ENCODE results near the gene ALDOA. TPM values are rescaled to one million over a fixed set of nuclear protein-coding genes. Genes with fewer than 3 reads are reported as not detected.

Gene ALDOA
- total and polyA plus RNA-seq, 9 of the 15 experiments (the other 6 are each of a cell fraction or from before 2014, with no cell fraction given): 311 to 2,224 (median 1,293) TPM

DNA sequence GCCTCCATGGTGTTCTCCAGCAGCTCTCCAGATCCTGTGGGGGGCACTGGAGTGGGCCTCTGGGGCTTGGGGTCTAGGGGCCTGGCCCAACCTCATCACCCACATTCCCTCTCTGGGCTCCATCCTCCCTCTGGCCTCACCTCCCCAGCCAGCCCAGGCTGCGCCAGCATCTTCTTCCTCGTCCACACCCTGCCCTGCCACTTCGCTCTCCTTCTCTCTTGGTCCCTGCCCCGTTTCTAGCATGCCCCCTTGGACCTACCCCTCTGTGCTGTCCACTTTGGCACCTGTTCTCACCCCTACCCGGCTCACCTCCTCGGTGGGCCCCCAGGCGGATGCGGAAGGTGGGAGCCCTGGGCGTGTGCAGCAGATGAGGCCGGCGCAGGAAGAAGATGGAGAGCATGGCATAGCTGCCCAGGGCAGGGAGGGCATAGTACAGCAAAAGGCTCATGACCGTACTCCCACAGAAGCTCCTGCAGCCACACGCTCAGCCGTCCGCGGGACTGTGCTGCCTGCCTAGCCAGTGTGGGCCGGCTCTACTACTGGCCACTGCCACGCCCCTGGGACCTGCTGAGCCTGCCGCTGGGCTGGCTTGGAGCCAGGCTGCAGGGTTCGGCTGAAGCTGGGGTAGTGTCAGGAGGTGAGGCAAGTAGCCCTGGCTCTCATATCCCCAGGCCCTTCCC is 47.6 kb downstream of the ALDOA start, which contains the start of gene GDPD3:
Gene GDPD3, minus strand, starts transcription at position 507 of the 680 bp plus-strand sequence. Its CDS starts 59 bp downstream, at position 448.
- intact Hi-C loops (cut with micrococcal nuclease): no loop called here
- TF ChIP-seq, protein P1, sequence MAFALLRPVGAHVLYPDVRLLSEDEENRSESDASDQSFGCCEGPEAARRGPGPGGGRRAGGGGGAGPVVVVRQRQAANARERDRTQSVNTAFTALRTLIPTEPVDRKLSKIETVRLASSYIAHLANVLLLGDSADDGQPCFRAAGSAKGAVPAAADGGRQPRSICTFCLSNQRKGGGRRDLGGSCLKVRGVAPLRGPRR (CRISPR knock-in tag; IDR thresholded peaks at IDR 0.05): no peak
- peak; percentile 46 for TF ChIP-seq RBBP5 (IDR thresholded peaks at IDR 0.05; ENCODE audit: borderline replicate concordance, insufficient read depth, low read length, poor library complexity, severe bottlenecking)
- no peak for TF ChIP-seq CBX3 (IDR thresholded peaks at IDR 0.05; ENCODE audit: borderline replicate concordance in 1 of 2, low read length in 2 of 2)
- TF ChIP-seq, protein P2, sequence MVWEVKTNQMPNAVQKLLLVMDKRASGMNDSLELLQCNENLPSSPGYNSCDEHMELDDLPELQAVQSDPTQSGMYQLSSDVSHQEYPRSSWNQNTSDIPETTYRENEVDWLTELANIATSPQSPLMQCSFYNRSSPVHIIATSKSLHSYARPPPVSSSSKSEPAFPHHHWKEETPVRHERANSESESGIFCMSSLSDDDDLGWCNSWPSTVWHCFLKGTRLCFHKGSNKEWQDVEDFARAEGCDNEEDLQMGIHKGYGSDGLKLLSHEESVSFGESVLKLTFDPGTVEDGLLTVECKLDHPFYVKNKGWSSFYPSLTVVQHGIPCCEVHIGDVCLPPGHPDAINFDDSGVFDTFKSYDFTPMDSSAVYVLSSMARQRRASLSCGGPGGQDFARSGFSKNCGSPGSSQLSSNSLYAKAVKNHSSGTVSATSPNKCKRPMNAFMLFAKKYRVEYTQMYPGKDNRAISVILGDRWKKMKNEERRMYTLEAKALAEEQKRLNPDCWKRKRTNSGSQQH (CRISPR knock-in tag; IDR thresholded peaks at IDR 0.05): no peak
- TF ChIP-seq, protein P3, sequence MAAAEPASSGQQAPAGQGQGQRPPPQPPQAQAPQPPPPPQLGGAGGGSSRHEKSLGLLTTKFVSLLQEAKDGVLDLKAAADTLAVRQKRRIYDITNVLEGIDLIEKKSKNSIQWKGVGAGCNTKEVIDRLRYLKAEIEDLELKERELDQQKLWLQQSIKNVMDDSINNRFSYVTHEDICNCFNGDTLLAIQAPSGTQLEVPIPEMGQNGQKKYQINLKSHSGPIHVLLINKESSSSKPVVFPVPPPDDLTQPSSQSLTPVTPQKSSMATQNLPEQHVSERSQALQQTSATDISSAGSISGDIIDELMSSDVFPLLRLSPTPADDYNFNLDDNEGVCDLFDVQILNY (CRISPR knock-in tag; IDR thresholded peaks at IDR 0.05): no peak
- TF ChIP-seq POLR2G (IDR thresholded peaks at IDR 0.05; ENCODE audit: low read depth, low read length): peak; percentile 58
- TF ChIP-seq, protein P4, sequence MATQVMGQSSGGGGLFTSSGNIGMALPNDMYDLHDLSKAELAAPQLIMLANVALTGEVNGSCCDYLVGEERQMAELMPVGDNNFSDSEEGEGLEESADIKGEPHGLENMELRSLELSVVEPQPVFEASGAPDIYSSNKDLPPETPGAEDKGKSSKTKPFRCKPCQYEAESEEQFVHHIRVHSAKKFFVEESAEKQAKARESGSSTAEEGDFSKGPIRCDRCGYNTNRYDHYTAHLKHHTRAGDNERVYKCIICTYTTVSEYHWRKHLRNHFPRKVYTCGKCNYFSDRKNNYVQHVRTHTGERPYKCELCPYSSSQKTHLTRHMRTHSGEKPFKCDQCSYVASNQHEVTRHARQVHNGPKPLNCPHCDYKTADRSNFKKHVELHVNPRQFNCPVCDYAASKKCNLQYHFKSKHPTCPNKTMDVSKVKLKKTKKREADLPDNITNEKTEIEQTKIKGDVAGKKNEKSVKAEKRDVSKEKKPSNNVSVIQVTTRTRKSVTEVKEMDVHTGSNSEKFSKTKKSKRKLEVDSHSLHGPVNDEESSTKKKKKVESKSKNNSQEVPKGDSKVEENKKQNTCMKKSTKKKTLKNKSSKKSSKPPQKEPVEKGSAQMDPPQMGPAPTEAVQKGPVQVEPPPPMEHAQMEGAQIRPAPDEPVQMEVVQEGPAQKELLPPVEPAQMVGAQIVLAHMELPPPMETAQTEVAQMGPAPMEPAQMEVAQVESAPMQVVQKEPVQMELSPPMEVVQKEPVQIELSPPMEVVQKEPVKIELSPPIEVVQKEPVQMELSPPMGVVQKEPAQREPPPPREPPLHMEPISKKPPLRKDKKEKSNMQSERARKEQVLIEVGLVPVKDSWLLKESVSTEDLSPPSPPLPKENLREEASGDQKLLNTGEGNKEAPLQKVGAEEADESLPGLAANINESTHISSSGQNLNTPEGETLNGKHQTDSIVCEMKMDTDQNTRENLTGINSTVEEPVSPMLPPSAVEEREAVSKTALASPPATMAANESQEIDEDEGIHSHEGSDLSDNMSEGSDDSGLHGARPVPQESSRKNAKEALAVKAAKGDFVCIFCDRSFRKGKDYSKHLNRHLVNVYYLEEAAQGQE (IDR thresholded peaks at IDR 0.05; ENCODE audit: borderline replicate concordance): peak; percentile 87
- TF ChIP-seq, protein P4 (CRISPR knock-in tag; IDR thresholded peaks at IDR 0.05; ENCODE audit: low read depth): no peak
- TF ChIP-seq POLR2B (IDR thresholded peaks at IDR 0.05; ENCODE audit: low read depth, partially characterized antibody): peak; percentile 33
- no peak for TF ChIP-seq MCM5 (IDR thresholded peaks at IDR 0.05; ENCODE audit: low read depth)

More for the DNA sequence above, 47.6 kb downstream of the ALDOA start, which contains the start of gene GDPD3:
- DNase-seq (ENCODE audit: extremely low read depth in 1 of 4, low spot score in 3 of 4) (peak; percentile 76 to 88 (median 78)), ATAC-seq (peak; percentile 90), FAIRE-seq (peak; percentile 88)
- no peaks in the 10 kb centered on the region for H3K79me2 ChIP-seq (ENCODE audit: control insufficient read depth, insufficient read depth, low read length)
- in situ Hi-C loops (cut with MboI): no loop called here
- H3K9me1 ChIP-seq (ENCODE audit: control insufficient read depth, insufficient read depth, low read length): peaks cover 6% of the 10 kb centered on the region
- H2AFZ ChIP-seq (ENCODE audit: low read depth, low read length): peak within 1 kb of the TSS; percentile 76
- peaks cover 16% of the 10 kb centered on the region; the same call in 1 of the 3 replicates for H3K36me3 ChIP-seq (ENCODE audit: control insufficient read depth, insufficient read depth, low read length)
- H3K9me3 ChIP-seq (replicated peaks; ENCODE audit: control insufficient read depth, insufficient read depth, low read depth, low read length): no peaks in the 10 kb centered on the region
- WGBS (ENCODE audit: insufficient coverage, low coverage, missing lambda C conversion rate): 46% methylated on average over 15 of the region's 20 CpGs
- peak within 1 kb of the TSS; percentile 60; the same call in 2 of the 3 replicates for H3K27ac ChIP-seq (ENCODE audit: extremely low read depth, low read depth, low read length)
- peak within 1 kb of the TSS; percentile 50 for H3K4me2 ChIP-seq (ENCODE audit: insufficient read depth, low read length)
- H3K4me3 ChIP-seq: no peak within 1 kb of the TSS
- no peaks in the 10 kb centered on the region for H4K20me1 ChIP-seq (replicated peaks; ENCODE audit: control insufficient read depth, insufficient read depth, low read length)
- peak within 1 kb of the TSS in 1 of 2 experiments; percentile 82; a peak in 3 of 4 replicates for H3K9ac ChIP-seq (ENCODE audit: insufficient read depth in 1 of 2, low read depth in 2 of 2, low read length in 2 of 2)
- peaks cover 17 to 36% of the 10 kb centered on the region in 2 experiments; a peak in 4 of 5 replicates for H3K4me1 ChIP-seq (replicated peaks in 1 of 2; ENCODE audit: control insufficient read depth in 2 of 2, insufficient read depth in 2 of 2, low read length in 2 of 2)
- ChIA-PET CTCF (ENCODE audit: low intra/inter-chr PET ratio) (no interaction called here), POLR2A (interaction anchor here (0.8 to 1.6 kb wide), 4 partner anchors 10 to 48 kb away, joined by 3 to 5 read pairs (median 4); partner anchors contain the start of genes ALDOA and MAPK3)
- BruUV-seq (replicated peaks): no TSS peak
- no peaks in the 10 kb centered on the region for H3K27me3 ChIP-seq (ENCODE audit: control insufficient read depth in 2 of 2, insufficient read depth in 2 of 2, low read length in 2 of 2)

Measured in K562 (cell line).